Measurements from ENCODE around the gene PLEKHG3.
"Not testable (repeated sequence)": the region's sequence is repeated elsewhere in the genome, so short reads cannot be mapped to it uniquely, and the experiment has no call there.

PLEKHG3 gene

GRCh38 chr14:64704143-64704742 lies at the start of gene PLEKHG3:
Gene PLEKHG3 (plus strand): TSS chr14:64704424. CDS start chr14:64727632, 23,208 bp downstream.
- no peak for DNase-seq (ENCODE audit: low read depth)

- no peak for DNase-seq (ENCODE audit: low read depth)
Observed at GRCh38 chr14:64654901-64655300, 49.3 kb upstream of the PLEKHG3 start.

- DNase-seq (ENCODE audit: low read depth), result no peak
Observed at GRCh38 chr14:64656986-64657385, 47.2 kb upstream of the PLEKHG3 start.

GRCh38 chr14:64658201-64658600 lies 46.0 kb upstream of the PLEKHG3 start:
- no peak for DNase-seq (ENCODE audit: low read depth)

GRCh38 chr14:64658700-64659264 lies 45.4 kb upstream of the PLEKHG3 start:
- DNase-seq (ENCODE audit: low read depth), result not testable (repeated sequence)

- no peak for DNase-seq (ENCODE audit: low read depth)
Observed at GRCh38 chr14:64659366-64659765, 44.9 kb upstream of the PLEKHG3 start.

- DNase-seq (ENCODE audit: low read depth), result no peak
Observed at GRCh38 chr14:64663174-64663573, 41.0 kb upstream of the PLEKHG3 start.

GRCh38 chr14:64671591-64671990 lies 32.6 kb upstream of the PLEKHG3 start:
- no peak for DNase-seq (ENCODE audit: low read depth)

GRCh38 chr14:64673316-64673715 lies 30.9 kb upstream of the PLEKHG3 start:
- no peak for DNase-seq (ENCODE audit: low read depth)

- DNase-seq (ENCODE audit: low read depth), result peak; percentile 15
Observed at GRCh38 chr14:64673748-64674147, 30.5 kb upstream of the PLEKHG3 start.

- no peak for DNase-seq (ENCODE audit: low read depth)
Observed at GRCh38 chr14:64674829-64675228, 29.4 kb upstream of the PLEKHG3 start.

GRCh38 chr14:64675312-64675711 lies 28.9 kb upstream of the PLEKHG3 start:
- no peak for DNase-seq (ENCODE audit: low read depth)

GRCh38 chr14:64676410-64677008 lies 27.7 kb upstream of the PLEKHG3 start:
- DNase-seq (ENCODE audit: low read depth), result no peak

GRCh38 chr14:64680013-64680713 lies 24.1 kb upstream of the PLEKHG3 start:
- DNase-seq (ENCODE audit: low read depth), result no peak

- no peak for DNase-seq (ENCODE audit: low read depth)
Observed at GRCh38 chr14:64680714-64681065, 23.5 kb upstream of the PLEKHG3 start.

GRCh38 chr14:64681796-64682710 lies 22.2 kb upstream of the PLEKHG3 start:
- no peak for DNase-seq (ENCODE audit: low read depth)

- no peak for DNase-seq (ENCODE audit: low read depth)
Observed at GRCh38 chr14:64682843-64683242, 21.4 kb upstream of the PLEKHG3 start.

- DNase-seq (ENCODE audit: low read depth), result no peak
Observed at GRCh38 chr14:64683264-64683663, 21.0 kb upstream of the PLEKHG3 start.

GRCh38 chr14:64684091-64684490 lies 20.1 kb upstream of the PLEKHG3 start:
- no peak for DNase-seq (ENCODE audit: low read depth)

- no peak for DNase-seq (ENCODE audit: low read depth)
Observed at GRCh38 chr14:64685371-64686281, 18.6 kb upstream of the PLEKHG3 start.

GRCh38 chr14:64686282-64686615 lies 18.0 kb upstream of the PLEKHG3 start:
- DNase-seq (ENCODE audit: low read depth), result no peak
